Colonic mucosa (tissue), 4 donors: ENCODE measurements around the gene SCO1. TPM values are rescaled to one million over a fixed set of nuclear protein-coding genes. Genes with fewer than 3 reads are reported as not detected.
"Not testable (repeated sequence)": the region's sequence is repeated elsewhere in the genome, so short reads cannot be mapped to it uniquely, and the experiment has no call there.

ENCODE experiments used
- DNase-seq: peaks from one replicate; pipeline ENCODE4 v3.0.0-alpha.2; 2020
- H3K27ac ChIP-seq: fragments of 200-600 bp; one replicate; pipeline ENCODE4 v1.8.0; 2021
- H3K27me3 ChIP-seq: fragments of 200-600 bp; one replicate; pipeline ENCODE4 v1.8.0; 2021
- H3K36me3 ChIP-seq: fragments of 200-600 bp; one replicate; pipeline ENCODE4 v1.8.0; 2021
- H3K4me1 ChIP-seq: fragments of 200-600 bp; one replicate; pipeline ENCODE4 v1.8.0; 2021; ENCODE audit warnings: mild to moderate bottlenecking
- H3K4me3 ChIP-seq: fragments of 200-600 bp; one replicate; pipeline ENCODE4 v1.8.0; 2021
- H3K9ac ChIP-seq, 2 donors: one replicate each; pipeline ENCODE4 v1.7.0; 2013; ENCODE audit warnings: control low read depth in 2 of 2, low read depth in 2 of 2, low read length in 2 of 2
- H3K9me3 ChIP-seq: fragments of 200-600 bp; one replicate; pipeline ENCODE4 v1.8.0; 2021
- CTCF ChIP-seq: fragments of 200-600 bp; IDR thresholded peaks from one replicate; pipeline ENCODE4 v1.8.0; 2022; ENCODE audit warnings: antibody characterized with exemption, mild to moderate bottlenecking
- intact Hi-C: fragments of 100-400 bp; cut with DNase I; formaldehyde crosslinking; loops from one replicate; pipeline ENCODE4 v1.14.1; 2022
- total RNA-seq, 2 donors: library from RNA; stranded (reverse); fragmentation: NEBNext Ultra II Directional in 1 of 2; extraction: Animal tissue kit (Norgen Biotek cat#: 25700) in 1 of 2; gene quantifications; one replicate each; pipeline ENCODE4 v1.2.1, GENCODE V29; 2021
- donor health status: healthy.
- donor health status: DM: no; HTN: no; CAD: no.
- donor health status: DM: no; HTN: no; CAD: no.

Gene SCO1
- total RNA-seq, 2 donors from 2014 or later, result 41.8 to 54.7 TPM

DNA sequence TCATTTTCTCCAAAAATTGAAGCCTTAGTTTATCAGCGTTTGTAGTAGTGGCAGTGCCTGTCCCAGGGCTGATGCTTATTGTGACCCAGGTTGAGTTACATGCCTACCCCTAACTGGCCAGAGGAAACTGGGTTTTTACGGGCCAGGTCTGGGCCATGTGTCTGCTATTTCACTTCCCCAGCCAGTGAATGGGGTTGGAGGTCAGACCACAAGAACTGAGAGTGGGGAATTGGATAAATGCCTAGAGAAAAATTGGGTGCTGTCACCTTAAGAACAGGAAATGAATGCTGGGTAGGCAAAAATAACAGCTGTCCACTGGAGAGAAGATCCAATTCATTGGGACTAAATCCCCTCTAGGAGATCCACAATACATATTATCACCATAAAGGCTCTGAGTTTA is 5.2 kb upstream of the SCO1 start:
- H3K4me3 ChIP-seq, result no peak overlapping the region
- no peaks in the 10 kb centered on the region for H3K9me3 ChIP-seq
- no peak for DNase-seq
- no peaks in the 10 kb centered on the region for H3K27me3 ChIP-seq
- intact Hi-C loops, result no loop called here
- no peaks in the 10 kb centered on the region for H3K36me3 ChIP-seq
- no peak for TF ChIP-seq CTCF
- H3K27ac ChIP-seq, result no peak overlapping the region
- H3K9ac ChIP-seq, result no peak overlapping the region
- peaks cover 6% of the 10 kb centered on the region for H3K4me1 ChIP-seq

DNA sequence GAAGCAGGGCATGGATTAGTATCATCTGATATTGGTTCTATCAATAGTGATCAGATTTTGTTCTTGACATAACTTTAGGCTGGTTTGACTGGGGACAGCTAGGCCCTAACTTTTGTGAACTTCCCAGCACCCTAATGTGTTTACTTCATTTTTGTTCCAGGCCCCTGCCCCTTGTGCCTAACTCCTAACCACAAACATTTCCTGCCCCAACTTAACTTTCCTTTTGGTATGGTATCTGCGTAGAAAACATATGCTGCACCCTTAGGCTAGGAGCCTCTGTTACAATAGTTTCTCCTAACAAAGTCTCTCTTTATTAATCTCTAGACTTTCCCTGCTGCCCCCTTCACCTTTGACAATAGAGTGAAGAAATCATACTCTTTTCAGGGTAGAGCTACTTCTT is 2.5 kb upstream of the SCO1 start:
- H3K9me3 ChIP-seq, result no peaks in the 10 kb centered on the region
- H3K4me3 ChIP-seq, result no peak overlapping the region
- no peak overlapping the region for H3K9ac ChIP-seq
- no peak overlapping the region for H3K27ac ChIP-seq
- no peaks in the 10 kb centered on the region for H3K27me3 ChIP-seq
- intact Hi-C loops, result no loop called here
- H3K4me1 ChIP-seq, result peaks cover 9% of the 10 kb centered on the region
- TF ChIP-seq CTCF, result no peak
- H3K36me3 ChIP-seq, result no peaks in the 10 kb centered on the region
- DNase-seq, result no peak

- TF ChIP-seq CTCF, result no peak
- peak overlapping the region; percentile 98 for H3K4me3 ChIP-seq
- no peaks in the 10 kb centered on the region for H3K36me3 ChIP-seq
- no peaks in the 10 kb centered on the region for H3K27me3 ChIP-seq
- intact Hi-C loops, result no loop called here
- peak overlapping the region; percentile 97 for H3K27ac ChIP-seq
- H3K4me1 ChIP-seq, result peaks cover 9% of the 10 kb centered on the region
- DNase-seq, result no peak
- no peaks in the 10 kb centered on the region for H3K9me3 ChIP-seq
- H3K9ac ChIP-seq, result peak overlapping the region; percentile 90 to 94
Measured at GRCh38 chr17:10698096-10698818, 924 bp upstream of the SCO1 start.

DNA sequence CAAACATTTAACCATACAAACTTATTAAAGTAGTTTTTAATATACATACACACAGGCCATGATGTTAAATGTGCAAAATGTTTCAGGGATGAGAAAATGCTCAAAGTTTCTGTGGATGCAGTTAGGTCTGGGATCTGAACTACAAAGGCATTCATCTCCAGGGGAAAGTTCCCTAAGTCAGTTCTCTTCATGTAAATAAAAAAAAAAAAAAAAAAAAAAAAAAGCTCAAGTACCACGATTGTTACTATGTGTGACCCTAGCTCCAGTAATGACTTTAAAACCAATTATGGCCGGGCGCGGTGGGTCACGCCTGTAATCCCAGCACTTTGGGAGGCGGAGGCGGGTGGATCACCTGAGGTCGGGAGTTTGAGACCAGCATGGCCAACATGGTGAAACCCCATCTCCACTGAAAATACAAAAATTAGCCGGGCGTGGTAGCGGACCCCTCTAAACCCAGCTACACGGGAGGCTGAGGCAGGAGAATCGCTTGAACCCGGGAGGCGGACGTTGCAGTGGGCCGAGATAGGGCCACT is 1.4 kb downstream of the SCO1 start:
- H3K4me1 ChIP-seq, H3K27me3 ChIP-seq, H3K36me3 ChIP-seq, H3K9me3 ChIP-seq, H3K4me3 ChIP-seq, intact Hi-C loops, H3K9ac ChIP-seq: not testable (repeated sequence)
- DNase-seq, result peak; percentile 18
- peak overlapping the region; percentile 97 for H3K27ac ChIP-seq

DNA sequence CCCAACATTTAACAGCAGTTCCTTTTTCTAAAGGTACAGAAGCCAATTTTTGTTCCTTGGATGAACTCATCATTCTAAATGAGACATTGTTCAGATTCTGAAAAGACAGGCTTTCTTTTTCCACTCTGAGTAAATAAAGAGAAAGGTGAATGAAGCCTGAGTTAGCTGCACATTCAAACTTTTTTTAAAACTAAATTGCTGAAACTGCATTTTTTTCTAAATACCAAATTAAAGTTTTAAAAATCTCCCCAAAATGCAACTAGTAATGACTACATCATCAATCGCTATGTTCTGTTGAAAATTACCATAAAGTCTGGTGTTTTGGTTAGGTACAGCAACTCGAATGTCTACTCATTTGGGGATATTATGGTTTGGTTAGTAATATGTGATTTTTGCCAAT is 9.8 kb downstream of the SCO1 start:
- TF ChIP-seq CTCF, result no peak
- no peak overlapping the region for H3K27ac ChIP-seq
- no peaks in the 10 kb centered on the region for H3K4me1 ChIP-seq
- H3K9me3 ChIP-seq, result no peaks in the 10 kb centered on the region
- intact Hi-C loops, result no loop called here
- no peaks in the 10 kb centered on the region for H3K27me3 ChIP-seq
- H3K9ac ChIP-seq, result no peak overlapping the region
- peaks cover 8% of the 10 kb centered on the region for H3K36me3 ChIP-seq
- DNase-seq, result no peak
- no peak overlapping the region for H3K4me3 ChIP-seq

GRCh38 chr17:10683853-10684252 is 13.5 kb downstream of the SCO1 start:
- DNase-seq, result no peak
- Histone ChIP-seq H3K27ac (no peak overlapping the region), H3K36me3 (peaks cover 8% of the 10 kb centered on the region), H3K4me1 (no peaks in the 10 kb centered on the region), H3K9ac (no peak overlapping the region), H3K4me3 (no peak overlapping the region), H3K9me3 (no peaks in the 10 kb centered on the region), H3K27me3 (no peaks in the 10 kb centered on the region)
- peak; percentile 20 for TF ChIP-seq CTCF
- intact Hi-C loops, result no loop called here
